ENCODE results near the gene FLYWCH1. TPM values are rescaled to one million over a fixed set of nuclear protein-coding genes. Genes with fewer than 3 reads are reported as not detected.

The FLYWCH1 gene
- total and polyA plus RNA-seq, 10 of the 15 experiments (the other 5 are each of a cell fraction or from before 2014, with no cell fraction given) = 0.47 to 33.8 (median 11.2) TPM

GRCh38 chr16:2980227-2981176, 68.8 kb downstream of the FLYWCH1 start, which contains the start of gene PKMYT1 (continued):
- peak; percentile 79 for TF ChIP-seq POLR2AphosphoS2 (IDR thresholded peaks at IDR 0.05; ENCODE audit: low read depth, low read length)
- no peak for TF ChIP-seq IKZF2 (IDR thresholded peaks at IDR 0.05)
- TF ChIP-seq CHD4 (IDR thresholded peaks at IDR 0.05) = no peak
- no peak for TF ChIP-seq RAD51 (IDR thresholded peaks at IDR 0.05)
- TF ChIP-seq SKIL (IDR thresholded peaks at IDR 0.05; ENCODE audit: low read depth, poor library complexity, severe bottlenecking) = no peak
- no peak for TF ChIP-seq PRDM15 (CRISPR knock-in tag; IDR thresholded peaks at IDR 0.05)
- TF ChIP-seq USF2 (IDR thresholded peaks at IDR 0.05; ENCODE audit: borderline replicate concordance, low read depth, low read length) = no peak
- TF ChIP-seq CHD2 (IDR thresholded peaks at IDR 0.05; ENCODE audit: borderline replicate concordance, low read depth, low read length) = no peak
- TF ChIP-seq SP1 (IDR thresholded peaks at IDR 0.05; ENCODE audit: low read depth, low read length) = peak; percentile 63
- no peak for TF ChIP-seq BCL3 (IDR thresholded peaks at IDR 0.05; ENCODE audit: borderline replicate concordance, insufficient read depth, low read depth, low read length, poor library complexity, severe bottlenecking)
- no peak for TF ChIP-seq IRF4 (IDR thresholded peaks at IDR 0.05; ENCODE audit: low read depth, low read length)
- TF ChIP-seq CTCF (IDR thresholded peaks at IDR 0.05 in 2 of 3, conservative IDR thresholded peaks at IDR 0.05 in 1 of 3; ENCODE audit: control insufficient read depth in 2 of 3, extremely low read depth in 1 of 3, insufficient read depth in 1 of 3, low read depth in 3 of 3, low read length in 3 of 3) = no peak
- TF ChIP-seq TAF1 (IDR thresholded peaks at IDR 0.05; ENCODE audit: borderline replicate concordance, low read depth, low read length) = 0 out of 2 replicates have a peak, but pooled peaks have one; percentile 37
- TF ChIP-seq ZNF384 (IDR thresholded peaks at IDR 0.05; ENCODE audit: borderline replicate concordance, low read depth, low read length) = no peak
- peak in 1 of 2 experiments; percentile 57; a peak in 1 of 4 replicates for TF ChIP-seq BHLHE40 (IDR thresholded peaks at IDR 0.05; ENCODE audit: borderline replicate concordance in 1 of 2, low read depth in 2 of 2, low read length in 1 of 2)
- peak; percentile 79 for TF ChIP-seq MXI1 (IDR thresholded peaks at IDR 0.05; ENCODE audit: low read depth, low read length)
- no peak for TF ChIP-seq CREB1 (IDR thresholded peaks at IDR 0.05; ENCODE audit: low read depth)
